HepG2 (cell line): Measurements from ENCODE around the gene TCN2. TPM values are rescaled to one million over a fixed set of nuclear protein-coding genes. Genes with fewer than 3 reads are reported as not detected.
A peak's percentile ranks its signal among the peaks of the same experiment; 100 is the strongest.

Experiments
- GABPB1 ChIP-seq: IDR thresholded peaks from 2 replicates; pipeline ENCODE4 v1.6.1; 2016; ENCODE audit warnings: mild to moderate bottlenecking, missing genetic modification reagents, moderate library complexity, missing compliant biosample characterization
- KLF13 ChIP-seq: sonication (generic); formaldehyde crosslinking; IDR thresholded peaks from 2 replicates; pipeline ENCODE4 v1.4.0; 2020; ENCODE audit warnings: mild to moderate bottlenecking, missing genetic modification reagents
- NKX3-1 ChIP-seq: sonication (generic); formaldehyde crosslinking; IDR thresholded peaks from 2 replicates; pipeline ENCODE4 v1.5.0; 2020; ENCODE audit warnings: missing genetic modification reagents
- NONO ChIP-seq, 2 experiments: fragments of 450-650 bp in 1 of 2; sonication (generic) in 1 of 2; formaldehyde crosslinking in 1 of 2; IDR thresholded peaks in 1 of 2; conservative IDR thresholded peaks in 1 of 2; 2 replicates each; pipeline versions ENCODE4 v1.6.1 to v1.8.0; 2017 to 2022; ENCODE audit warnings: mild to moderate bottlenecking in 1 of 2, missing genetic modification reagents in 1 of 2, moderate library complexity in 1 of 2
- NR2F6 ChIP-seq, 2 experiments: IDR thresholded peaks; 2 replicates each; pipeline ENCODE4 v1.6.1; 2016; ENCODE audit warnings: antibody characterized with exemption in 1 of 2, mild to moderate bottlenecking in 1 of 2
- PITX1 ChIP-seq: sonication (generic); formaldehyde crosslinking; IDR thresholded peaks from 2 replicates; pipeline ENCODE4 v1.5.1; 2020; ENCODE audit warnings: mild to moderate bottlenecking, missing genetic modification reagents
- SIX4 ChIP-seq: sonication (generic); formaldehyde crosslinking; IDR thresholded peaks from 2 replicates; pipeline ENCODE4 v1.4.0; 2020; ENCODE audit warnings: missing genetic modification reagents
- TCF7 ChIP-seq: sonication (generic); IDR thresholded peaks from 2 replicates; pipeline ENCODE4 v1.6.1; 2016; ENCODE audit warnings: antibody characterized with exemption, low read depth
- ZBTB3 ChIP-seq: sonication (generic); formaldehyde crosslinking; IDR thresholded peaks from 2 replicates; pipeline ENCODE4 v1.4.0; 2020; ENCODE audit warnings: low read depth, mild to moderate bottlenecking, moderate library complexity, missing genetic modification reagents, borderline replicate concordance
- ZFP82 ChIP-seq: sonication (generic); formaldehyde crosslinking; IDR thresholded peaks from 2 replicates; pipeline ENCODE4 v1.5.1; 2020; ENCODE audit warnings: mild to moderate bottlenecking, missing genetic modification reagents, borderline replicate concordance
- ZNF350 ChIP-seq: sonication (generic); formaldehyde crosslinking; IDR thresholded peaks from 2 replicates; pipeline ENCODE4 v1.4.0; 2020; ENCODE audit warnings: mild to moderate bottlenecking, low read depth, missing genetic modification reagents, borderline replicate concordance
- ZNF558 ChIP-seq: sonication (generic); formaldehyde crosslinking; IDR thresholded peaks from 2 replicates; pipeline ENCODE4 v1.9.0; 2022; ENCODE audit warnings: mild to moderate bottlenecking, missing genetic modification reagents, borderline replicate concordance
- ZNF670 ChIP-seq: sonication (generic); formaldehyde crosslinking; IDR thresholded peaks from 2 replicates; pipeline ENCODE4 v1.8.0; 2022; ENCODE audit warnings: mild to moderate bottlenecking, missing genetic modification reagents, borderline replicate concordance
- ZSCAN20 ChIP-seq: sonication (generic); formaldehyde crosslinking; IDR thresholded peaks from 2 replicates; pipeline ENCODE4 v1.4.0; 2020; ENCODE audit warnings: missing genetic modification reagents, mild to moderate bottlenecking, borderline replicate concordance
- polyA plus RNA-seq, 8 experiments: library from polyadenylated mRNA; depleted of rRNA in 3 of 8; stranded (reverse) in 7 of 8; unstranded in 1 of 8; fragments of >200 nt; fragmentation: Illumina TruSeq in 4 of 8; extraction: Trizol in 4 of 8; gene quantifications; 2 replicates each; pipeline versions ENCODE4 v1.2.1 to v1.2.3, GENCODE V29; 2011 to 2016; ENCODE audit warnings: low read depth in 4 of 8, missing spikeins in 1 of 8, mixed read lengths in 1 of 8; ENCODE audit not compliant: insufficient read depth in 1 of 8
- total RNA-seq, 5 experiments: library from RNA; depleted of rRNA; stranded (reverse); fragments of >200 nt; fragmentation: Illumina TruSeq; extraction: Trizol; gene quantifications; 2 replicates each; pipeline ENCODE4 v1.2.3, GENCODE V29; 2016; ENCODE audit warnings: low read depth in 1 of 5
- TF ChIP-seq, protein P1 (sequence below), 2 experiments: fragments of 450-650 bp in 1 of 2; sonication (generic) in 1 of 2; formaldehyde crosslinking in 1 of 2; IDR thresholded peaks; 2 replicates each; pipeline versions ENCODE4 v1.6.1 to v1.8.0; 2016 to 2022; ENCODE audit warnings: antibody characterized with exemption in 1 of 2, mild to moderate bottlenecking in 1 of 2, missing genetic modification reagents in 1 of 2
- TF ChIP-seq, protein P2 (sequence below): sonication (generic); IDR thresholded peaks from 2 replicates; pipeline ENCODE4 v1.6.1; 2016; ENCODE audit warnings: low read depth, borderline replicate concordance
- TF ChIP-seq, protein P3 (sequence below): IDR thresholded peaks from 2 replicates; pipeline ENCODE4 v1.6.1; 2016

Gene TCN2
- total and polyA plus RNA-seq, 2 of the 13 experiments (the other 11 are each of a cell fraction or from before 2014, with no cell fraction given): 0.29 to 0.31 TPM

DNA sequence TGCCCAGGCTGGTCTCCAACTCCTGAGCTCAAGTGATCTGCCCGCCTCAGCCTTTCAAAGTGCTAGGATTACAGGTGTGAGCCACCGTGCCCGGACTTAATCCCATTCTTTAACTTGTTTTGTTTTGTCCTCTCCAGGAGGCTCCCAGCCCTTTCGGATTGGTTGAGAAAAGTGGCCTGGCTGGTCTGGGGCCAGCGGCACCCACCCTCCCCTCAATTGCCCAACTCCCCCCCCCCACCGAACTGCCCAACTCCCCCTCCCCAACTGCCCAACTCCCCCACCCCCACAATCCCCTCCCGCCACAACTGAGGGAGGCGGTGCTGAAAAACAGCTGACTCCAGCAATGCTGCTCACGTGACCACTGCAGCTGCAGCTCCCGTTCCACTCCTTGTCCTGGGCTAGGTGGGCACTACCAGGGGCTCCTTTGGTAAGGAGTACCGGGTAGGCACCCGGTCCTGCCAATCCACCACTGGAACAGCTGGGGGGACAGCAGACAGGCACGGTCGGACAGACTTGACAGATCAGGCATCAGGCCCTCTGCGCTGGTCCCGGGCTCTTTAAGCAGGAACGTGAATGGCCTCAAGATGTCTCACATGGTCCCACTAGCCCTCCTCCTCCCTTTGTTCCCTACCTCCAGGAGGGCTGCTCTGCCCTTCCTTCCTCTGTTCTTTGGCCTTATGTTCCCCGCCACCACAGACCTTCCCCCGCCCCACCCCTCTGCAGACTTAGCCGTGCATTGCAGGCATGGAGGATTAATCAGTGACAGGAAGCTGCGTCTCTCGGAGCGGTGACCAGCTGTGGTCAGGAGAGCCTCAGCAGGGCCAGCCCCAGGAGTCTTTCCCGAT lies at the start of gene TCN2 (continued):
- TF ChIP-seq, protein P1, sequence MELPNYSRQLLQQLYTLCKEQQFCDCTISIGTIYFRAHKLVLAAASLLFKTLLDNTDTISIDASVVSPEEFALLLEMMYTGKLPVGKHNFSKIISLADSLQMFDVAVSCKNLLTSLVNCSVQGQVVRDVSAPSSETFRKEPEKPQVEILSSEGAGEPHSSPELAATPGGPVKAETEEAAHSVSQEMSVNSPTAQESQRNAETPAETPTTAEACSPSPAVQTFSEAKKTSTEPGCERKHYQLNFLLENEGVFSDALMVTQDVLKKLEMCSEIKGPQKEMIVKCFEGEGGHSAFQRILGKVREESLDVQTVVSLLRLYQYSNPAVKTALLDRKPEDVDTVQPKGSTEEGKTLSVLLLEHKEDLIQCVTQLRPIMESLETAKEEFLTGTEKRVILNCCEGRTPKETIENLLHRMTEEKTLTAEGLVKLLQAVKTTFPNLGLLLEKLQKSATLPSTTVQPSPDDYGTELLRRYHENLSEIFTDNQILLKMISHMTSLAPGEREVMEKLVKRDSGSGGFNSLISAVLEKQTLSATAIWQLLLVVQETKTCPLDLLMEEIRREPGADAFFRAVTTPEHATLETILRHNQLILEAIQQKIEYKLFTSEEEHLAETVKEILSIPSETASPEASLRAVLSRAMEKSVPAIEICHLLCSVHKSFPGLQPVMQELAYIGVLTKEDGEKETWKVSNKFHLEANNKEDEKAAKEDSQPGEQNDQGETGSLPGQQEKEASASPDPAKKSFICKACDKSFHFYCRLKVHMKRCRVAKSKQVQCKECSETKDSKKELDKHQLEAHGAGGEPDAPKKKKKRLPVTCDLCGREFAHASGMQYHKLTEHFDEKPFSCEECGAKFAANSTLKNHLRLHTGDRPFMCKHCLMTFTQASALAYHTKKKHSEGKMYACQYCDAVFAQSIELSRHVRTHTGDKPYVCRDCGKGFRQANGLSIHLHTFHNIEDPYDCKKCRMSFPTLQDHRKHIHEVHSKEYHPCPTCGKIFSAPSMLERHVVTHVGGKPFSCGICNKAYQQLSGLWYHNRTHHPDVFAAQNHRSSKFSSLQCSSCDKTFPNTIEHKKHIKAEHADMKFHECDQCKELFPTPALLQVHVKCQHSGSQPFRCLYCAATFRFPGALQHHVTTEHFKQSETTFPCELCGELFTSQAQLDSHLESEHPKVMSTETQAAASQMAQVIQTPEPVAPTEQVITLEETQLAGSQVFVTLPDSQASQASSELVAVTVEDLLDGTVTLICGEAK (IDR thresholded peaks at IDR 0.05): no peak
- TF ChIP-seq, protein P1 (CRISPR knock-in tag; IDR thresholded peaks at IDR 0.05): no peak
- TF ChIP-seq ZNF670 (no peak), ZNF350 (CRISPR knock-in tag) (0 out of 2 replicates have a peak, but pooled peaks have one; percentile 2), ZFP82 (CRISPR knock-in tag) (no peak), TCF7 (no peak), NR2F6 (IDR thresholded peaks at IDR 0.05) (no peak), NR2F6 (CRISPR knock-in tag; IDR thresholded peaks at IDR 0.05) (no peak), ZSCAN20 (no peak), NKX3-1 (CRISPR knock-in tag) (no peak), KLF13 (CRISPR knock-in tag) (no peak), PITX1 (CRISPR knock-in tag) (peak; percentile 71), ZBTB3 (no peak), GABPB1 (CRISPR knock-in tag) (peak; percentile 30; the same call in 1 of the 2 replicates), SIX4 (CRISPR knock-in tag) (no peak), ZNF558 (CRISPR knock-in tag) (no peak), NONO (IDR thresholded peaks at IDR 0.05) (no peak), NONO (CRISPR knock-in tag; conservative IDR thresholded peaks at IDR 0.05) (no peak)
- TF ChIP-seq, protein P2, sequence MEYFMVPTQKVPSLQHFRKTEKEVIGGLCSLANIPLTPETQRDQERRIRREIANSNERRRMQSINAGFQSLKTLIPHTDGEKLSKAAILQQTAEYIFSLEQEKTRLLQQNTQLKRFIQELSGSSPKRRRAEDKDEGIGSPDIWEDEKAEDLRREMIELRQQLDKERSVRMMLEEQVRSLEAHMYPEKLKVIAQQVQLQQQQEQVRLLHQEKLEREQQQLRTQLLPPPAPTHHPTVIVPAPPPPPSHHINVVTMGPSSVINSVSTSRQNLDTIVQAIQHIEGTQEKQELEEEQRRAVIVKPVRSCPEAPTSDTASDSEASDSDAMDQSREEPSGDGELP: peak; percentile 91
- TF ChIP-seq, protein P3, sequence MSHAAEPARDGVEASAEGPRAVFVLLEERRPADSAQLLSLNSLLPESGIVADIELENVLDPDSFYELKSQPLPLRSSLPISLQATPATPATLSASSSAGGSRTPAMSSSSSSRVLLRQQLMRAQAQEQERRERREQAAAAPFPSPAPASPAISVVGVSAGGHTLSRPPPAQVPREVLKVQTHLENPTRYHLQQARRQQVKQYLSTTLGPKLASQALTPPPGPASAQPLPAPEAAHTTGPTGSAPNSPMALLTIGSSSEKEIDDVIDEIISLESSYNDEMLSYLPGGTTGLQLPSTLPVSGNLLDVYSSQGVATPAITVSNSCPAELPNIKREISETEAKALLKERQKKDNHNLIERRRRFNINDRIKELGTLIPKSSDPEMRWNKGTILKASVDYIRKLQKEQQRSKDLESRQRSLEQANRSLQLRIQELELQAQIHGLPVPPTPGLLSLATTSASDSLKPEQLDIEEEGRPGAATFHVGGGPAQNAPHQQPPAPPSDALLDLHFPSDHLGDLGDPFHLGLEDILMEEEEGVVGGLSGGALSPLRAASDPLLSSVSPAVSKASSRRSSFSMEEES (CRISPR knock-in tag): peak; percentile 35; the same call in 1 of the 2 replicates
